ENCODE results near the gene RPSA. TPM values are rescaled to one million over a fixed set of nuclear protein-coding genes. Genes with fewer than 3 reads are reported as not detected.

RPSA gene
- total RNA-seq, 1 donor from 2014 or later, result 1,858 TPM

DNA sequence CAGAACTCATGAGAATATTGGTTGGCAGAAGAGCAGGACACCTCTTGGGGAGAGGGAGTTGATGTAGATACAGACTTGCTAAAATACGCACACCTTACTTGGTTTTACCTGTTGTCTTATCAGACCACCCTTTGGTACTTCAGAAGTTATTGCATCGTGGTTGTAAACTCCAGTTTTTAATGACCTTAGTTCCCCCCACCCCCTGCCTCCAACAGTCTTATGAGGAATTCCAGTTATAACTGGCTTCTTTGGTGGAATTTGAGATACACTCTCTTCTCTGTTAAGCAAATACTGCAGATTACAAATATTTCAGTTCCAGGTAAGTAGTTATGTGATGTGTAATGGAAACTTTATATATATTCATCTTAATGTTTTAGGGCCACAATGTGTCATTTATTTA is 18.4 kb upstream of the RPSA start:
- intact Hi-C loops (cut with micrococcal nuclease), result no loop called here

DNA sequence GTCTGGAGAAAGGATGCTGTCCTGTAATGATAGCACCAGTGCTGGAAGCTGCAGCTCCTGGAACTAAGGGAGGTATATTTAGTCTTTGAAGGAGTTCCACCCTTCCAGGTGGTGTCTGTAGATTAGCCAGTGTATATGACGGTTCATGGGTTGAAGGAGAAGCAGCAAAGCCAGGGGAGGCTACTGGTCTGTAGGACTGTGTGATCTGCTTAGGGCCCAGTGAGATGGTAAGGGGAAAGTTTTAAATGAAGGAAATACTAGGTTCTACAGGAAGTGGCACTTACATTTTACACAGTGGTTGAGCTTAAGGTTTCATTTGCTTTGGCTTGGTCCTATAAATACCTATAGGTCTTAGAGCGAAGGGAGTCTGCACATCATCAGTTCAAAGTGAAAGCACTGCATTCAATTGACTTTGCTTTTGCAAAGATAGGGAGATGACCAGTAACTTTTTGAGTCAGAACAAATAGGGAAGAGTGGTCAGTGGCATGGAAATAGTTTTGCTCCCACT is 17.7 kb upstream of the RPSA start:
- intact Hi-C loops (cut with micrococcal nuclease), result no loop called here

DNA sequence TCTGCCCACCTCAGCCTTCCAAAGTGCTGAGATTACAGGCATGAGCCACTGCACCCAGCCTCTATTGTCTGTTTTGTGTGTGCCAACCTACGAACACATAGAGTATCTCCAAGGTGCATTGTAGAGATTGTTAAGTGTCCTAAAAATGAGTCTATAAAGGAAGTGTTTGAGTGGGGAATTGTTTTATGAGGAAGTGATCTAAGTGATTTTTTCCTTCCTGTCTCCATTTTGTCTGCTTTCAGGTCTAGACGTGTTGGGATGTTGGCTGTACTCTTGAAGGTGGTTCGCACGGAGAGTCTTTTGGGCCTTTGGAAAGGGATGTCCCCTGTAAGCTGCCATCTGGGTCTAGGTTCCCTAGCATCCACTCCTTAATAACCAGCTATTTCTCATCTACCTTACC is 16.3 kb upstream of the RPSA start:
- intact Hi-C loops (cut with micrococcal nuclease), result no loop called here

DNA sequence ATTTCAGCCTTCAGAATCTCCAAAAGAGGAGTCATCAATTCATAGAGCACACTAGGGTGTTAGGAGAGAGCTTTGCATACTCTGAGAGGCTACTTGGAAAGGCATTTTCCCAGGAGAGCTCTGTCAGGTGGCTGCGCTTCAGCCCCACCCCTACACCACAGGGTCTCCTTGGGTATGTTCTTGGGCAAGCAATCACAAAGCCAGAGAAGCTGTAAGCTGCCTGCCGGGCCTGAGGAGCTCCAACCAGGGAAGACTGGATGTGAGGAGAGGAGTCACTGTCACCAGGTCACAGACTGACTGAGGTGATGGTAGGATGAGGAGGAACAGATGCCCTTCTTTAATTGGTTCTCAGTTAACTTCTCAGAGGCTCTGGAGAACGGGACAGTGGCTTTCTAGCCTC is 9.8 kb upstream of the RPSA start:
- intact Hi-C loops (cut with micrococcal nuclease), result no loop called here

DNA sequence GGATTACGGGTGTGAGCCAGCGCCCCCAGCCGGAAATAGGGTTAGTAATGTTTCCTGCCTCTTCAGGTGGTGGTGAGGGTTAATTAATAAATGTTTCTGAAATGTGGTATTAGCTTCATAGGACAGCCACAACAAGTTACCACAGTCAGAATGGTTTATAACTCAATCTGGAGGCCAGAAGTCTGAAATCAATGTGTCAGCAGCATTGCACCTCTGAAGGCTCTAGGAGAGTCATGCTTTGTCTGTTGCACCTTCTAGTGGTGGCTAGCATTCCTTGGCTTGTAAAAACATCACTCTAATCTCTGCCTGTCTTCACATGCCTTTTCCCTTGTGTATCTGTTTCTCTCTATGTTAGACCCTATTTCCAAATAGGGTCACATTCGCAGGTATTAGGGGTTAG is 7.8 kb upstream of the RPSA start:
- intact Hi-C loops (cut with micrococcal nuclease), result no loop called here

DNA sequence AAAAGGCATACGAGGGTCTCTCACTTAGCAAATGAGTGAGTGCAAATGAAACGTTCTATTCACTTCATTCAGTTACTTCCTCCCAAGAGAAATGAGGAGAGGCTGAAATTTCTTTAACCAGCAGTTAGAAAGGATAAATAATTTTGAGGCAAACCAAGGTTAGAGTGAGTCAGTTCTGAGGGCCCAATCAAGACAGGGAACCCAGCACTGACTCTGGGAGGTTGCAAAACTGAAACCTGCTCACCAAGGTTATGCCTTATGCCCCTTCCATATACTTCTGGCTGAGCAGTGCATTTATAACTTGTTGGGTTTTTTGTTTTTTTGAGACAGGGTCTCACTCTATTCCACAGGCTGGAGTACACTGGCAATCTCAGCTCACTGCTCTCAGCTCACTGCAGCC is 4.5 kb upstream of the RPSA start:
- intact Hi-C loops (cut with micrococcal nuclease), result loop anchor here (10.0 kb wide), 2 partner anchors 1053 to 1237 kb away; partner anchors contain the start of genes OXSR1 and RPL14

DNA sequence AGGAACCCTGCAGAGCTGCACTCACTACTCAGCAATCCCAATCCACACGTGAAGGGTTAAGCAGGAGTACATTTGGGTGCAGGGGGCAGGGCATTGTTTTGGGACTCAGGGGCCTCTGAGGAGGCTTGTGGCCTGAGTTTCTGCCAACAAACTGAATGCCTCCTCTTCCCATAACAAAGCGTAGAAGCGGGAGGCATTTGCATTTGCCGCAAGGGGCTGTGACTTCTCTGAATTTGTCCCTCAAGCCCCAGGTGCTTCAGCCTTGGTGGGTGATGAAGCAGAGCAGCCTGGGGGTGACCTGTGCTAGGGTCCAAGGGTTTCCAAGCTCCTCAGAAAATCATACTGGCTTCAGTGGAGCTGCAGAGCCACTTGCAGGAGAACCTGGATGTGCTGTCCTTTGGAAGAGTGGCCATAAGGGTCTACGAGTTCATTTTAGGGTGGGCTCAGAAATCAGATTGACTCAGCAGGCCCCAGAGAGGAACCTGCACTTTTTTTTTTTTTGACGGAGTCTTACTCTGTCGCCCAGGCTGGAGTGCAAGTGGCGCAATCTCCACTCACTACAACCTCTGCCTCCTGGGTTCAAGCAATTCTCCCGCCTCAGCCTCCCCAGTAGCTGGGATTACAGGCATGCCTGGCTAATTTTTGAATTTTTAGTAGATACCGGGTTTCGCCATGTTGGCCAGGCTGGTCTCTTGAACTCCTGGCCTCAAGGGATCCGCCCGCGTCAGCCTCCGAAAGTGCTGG is 1.4 kb upstream of the RPSA start:
- intact Hi-C loops (cut with micrococcal nuclease), result loop anchor here (5.0 to 10.0 kb wide), 3 partner anchors 902 to 1240 kb away; partner anchors contain the start of genes EIF1B, OXSR1 and RPL14

DNA sequence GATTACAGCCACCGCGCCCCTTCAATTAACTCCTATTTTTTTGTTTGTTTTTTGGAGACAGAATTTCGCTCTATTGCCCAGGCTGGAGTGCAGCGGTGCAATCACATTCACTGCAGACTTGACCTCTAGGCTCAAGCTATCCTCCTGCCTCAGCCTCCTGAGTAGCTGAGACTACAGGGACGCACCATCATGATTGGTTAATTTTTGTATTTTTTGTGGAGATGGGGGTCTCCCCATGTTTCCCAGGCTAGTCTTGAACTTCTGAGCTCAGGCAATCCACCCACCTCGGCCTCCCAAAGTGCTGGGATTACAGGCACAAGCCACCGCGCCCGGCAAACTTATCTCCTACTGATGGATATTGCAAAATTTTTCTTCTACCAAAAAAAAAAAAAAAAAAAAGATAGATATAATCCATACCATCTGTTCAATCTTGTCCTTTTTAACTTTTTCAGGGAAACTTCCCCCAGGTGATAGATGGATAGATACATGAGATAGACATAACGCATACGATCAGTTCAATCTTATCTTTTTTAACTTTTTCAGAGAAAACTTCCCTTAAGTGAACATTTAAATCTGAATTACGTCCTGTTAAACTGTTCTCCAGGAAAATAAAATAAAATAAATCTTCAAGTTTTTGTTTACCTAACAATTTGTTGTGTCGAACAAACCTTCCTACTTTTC is 693 bp upstream of the RPSA start:
- intact Hi-C loops (cut with micrococcal nuclease), result loop anchor here (1.0 to 10.0 kb wide), 9 partner anchors 22 to 1241 kb away; partner anchors contain the start of genes EIF1B, OXSR1, RPL14 and WDR48

DNA sequence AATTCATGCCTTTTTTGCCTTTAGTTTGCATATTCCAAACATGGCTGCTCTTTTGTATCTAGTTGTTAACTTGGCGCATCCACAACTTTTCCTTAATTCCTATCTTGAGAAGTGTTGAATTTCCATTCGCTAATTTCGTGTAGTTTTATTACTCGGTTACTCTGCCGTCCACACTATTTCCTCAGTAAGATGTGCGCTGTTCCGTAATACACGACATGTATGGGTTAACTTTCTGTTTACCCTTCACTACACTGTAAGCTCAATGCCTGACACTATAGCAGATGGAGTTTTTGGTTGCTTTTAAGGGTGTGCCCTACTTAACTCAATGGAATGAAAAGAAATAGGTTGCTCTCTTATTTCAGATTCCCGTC is 724 bp downstream of the RPSA start:
- intact Hi-C loops (cut with micrococcal nuclease), result loop anchor here (2.0 to 10.0 kb wide), 5 partner anchors 46 to 1242 kb away; partner anchors contain the start of genes EIF1B, OXSR1 and RPL14

DNA sequence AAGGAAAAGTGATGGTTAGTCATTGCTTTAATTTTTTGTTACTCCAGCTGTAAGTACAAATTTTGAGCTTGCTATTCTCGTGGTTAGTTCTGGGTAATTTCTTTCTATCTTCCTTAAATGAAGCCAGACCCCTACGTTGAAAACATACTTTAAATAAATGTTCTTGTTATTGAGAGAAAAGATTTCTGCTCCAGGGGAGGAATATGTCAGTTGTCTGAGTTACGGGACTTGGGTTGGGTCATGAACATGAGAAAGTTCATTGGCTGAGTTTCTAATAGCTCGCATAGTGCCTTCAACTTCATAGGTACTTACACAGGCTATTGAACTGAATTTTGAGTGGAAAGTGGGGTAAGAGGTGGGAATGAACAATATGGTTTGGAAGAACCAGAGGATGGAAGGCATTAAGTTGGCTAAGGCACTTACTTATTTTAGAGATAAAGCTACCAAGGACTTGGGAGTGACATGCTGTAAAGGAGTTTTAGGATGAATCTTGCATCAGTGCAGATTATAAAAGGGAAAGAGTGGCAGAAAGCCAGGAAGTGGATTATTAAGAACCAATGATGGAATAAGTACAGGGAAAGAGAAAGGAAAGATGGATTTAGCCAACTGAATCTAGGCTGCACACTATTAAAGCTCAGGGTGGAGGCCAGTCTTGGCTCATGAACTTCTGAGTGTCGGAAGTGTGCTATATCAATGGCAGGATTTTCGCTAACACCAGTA is 1.4 kb downstream of the RPSA start:
- intact Hi-C loops (cut with micrococcal nuclease), result loop anchor here (2.0 to 10.0 kb wide), 5 partner anchors 47 to 1243 kb away; partner anchors contain the start of genes EIF1B, OXSR1 and RPL14

DNA sequence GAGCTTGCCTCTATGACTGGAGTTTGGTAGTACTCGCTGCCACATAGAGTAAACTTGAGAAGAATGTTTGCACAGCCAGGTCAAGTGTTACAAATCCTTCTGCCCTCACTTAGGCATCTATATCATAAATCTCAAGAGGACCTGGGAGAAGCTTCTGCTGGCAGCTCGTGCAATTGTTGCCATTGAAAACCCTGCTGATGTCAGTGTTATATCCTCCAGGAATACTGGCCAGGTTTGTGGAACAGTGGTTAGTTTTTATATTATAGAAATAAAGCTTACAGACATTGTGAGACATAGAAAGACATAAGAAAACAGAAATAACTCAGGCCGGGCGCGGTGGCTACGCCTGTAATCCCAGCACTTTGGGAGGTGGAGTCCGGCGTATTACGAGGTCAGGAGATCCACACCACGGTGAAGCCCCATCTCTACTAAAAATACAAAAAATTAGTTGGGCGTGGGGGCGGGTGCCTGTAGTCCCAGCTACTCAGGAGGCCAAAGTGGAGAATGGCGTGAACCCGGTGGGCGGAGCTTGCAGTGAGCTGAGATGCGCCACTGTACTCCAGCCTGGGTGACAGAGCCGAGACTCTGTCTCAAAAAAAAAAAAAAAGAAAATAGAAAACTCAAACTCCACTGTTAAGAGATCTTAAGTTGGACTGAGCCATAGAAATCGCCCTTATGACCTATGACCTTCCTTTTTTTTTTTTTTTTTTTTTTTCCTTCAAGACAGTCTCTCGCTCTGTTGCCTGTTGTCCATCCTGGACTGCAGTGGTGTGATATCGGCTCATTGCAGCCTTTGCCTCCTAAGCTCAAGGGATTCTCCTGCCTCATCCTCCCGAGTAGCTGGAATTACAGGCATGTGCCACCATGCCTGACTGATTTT is 2.2 kb downstream of the RPSA start:
- intact Hi-C loops (cut with micrococcal nuclease), result loop anchor here (5.0 to 10.0 kb wide), 3 partner anchors 899 to 1244 kb away; partner anchors contain the start of genes EIF1B, OXSR1 and RPL14

DNA sequence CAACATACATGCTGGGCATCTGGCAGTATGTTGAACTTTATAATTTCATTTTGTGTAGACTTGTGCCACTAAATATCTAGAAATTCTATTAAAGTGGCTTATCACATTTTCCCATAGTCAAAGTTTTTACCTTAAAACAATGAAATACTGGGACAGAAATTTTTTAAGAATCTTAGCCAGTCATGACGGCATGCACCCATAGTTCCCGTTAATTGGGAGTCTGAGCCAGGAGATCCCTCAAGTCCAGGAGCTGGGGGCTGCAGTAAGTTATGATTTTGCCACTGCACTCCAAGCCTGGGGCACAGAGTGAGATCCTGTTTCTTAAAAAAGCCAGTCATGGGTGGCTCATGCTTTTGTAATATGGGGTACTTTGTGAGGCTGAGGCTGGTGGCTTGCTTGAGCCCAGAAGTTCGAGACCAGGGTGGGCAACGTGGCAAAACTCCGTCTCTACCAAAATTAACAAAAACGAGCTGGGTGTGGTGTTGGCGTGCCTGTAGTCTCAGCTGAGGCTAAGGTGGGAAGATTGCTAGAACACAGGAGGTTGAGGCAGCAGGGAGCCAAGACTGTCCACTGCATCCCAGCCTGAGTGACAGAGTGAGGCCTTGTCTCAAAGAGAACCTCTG is 3.1 kb downstream of the RPSA start:
- intact Hi-C loops (cut with micrococcal nuclease), result loop anchor here (5.0 to 10.0 kb wide), 3 partner anchors 898 to 1245 kb away; partner anchors contain the start of genes EIF1B, OXSR1 and RPL14

DNA sequence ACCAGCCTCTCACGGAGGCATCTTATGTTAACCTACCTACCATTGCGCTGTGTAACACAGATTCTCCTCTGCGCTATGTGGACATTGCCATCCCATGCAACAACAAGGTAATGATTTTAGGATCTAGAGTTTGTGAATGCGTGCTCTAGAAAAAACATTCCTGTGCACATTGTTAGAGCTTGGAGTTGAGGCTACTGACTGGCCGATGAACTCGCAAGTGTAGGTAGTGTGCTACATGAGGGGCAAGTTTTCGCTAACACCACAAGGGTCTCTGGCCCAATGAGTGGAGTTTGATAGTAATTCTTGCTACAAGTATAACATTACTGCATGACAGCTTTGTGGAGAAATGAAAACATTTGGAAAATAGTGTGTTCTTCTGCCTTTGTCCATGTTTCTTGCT is 4.4 kb downstream of the RPSA start:
- intact Hi-C loops (cut with micrococcal nuclease), result no loop called here

DNA sequence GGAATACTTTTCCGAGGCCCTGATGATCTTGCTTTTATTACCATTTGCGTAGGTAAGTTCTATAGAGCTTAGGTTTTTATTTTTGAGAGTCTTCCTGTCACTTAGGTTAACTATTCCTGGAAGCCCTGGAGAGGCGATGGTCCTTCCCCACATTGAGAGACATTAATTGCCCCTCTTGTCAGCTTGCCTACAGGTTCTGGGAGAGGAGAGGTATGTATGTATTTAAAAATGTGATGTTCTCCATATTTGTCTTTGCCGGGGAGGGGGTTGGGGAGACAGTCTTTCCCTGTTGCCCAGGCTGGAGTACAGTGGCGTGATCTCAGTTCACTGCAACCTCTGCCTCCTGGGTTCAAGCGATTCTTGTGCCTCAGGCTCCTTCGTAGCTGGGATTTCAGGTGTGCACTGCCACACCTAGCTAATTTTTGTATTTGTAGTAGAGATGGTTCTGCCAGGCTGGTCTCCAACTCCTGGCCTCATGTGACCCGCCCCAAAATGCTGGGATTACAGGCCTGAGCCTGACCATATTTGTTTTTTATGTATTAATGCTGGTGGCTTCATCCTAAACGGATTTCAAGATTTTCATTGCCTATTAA is 6.2 kb downstream of the RPSA start:
- intact Hi-C loops (cut with micrococcal nuclease), result no loop called here

DNA sequence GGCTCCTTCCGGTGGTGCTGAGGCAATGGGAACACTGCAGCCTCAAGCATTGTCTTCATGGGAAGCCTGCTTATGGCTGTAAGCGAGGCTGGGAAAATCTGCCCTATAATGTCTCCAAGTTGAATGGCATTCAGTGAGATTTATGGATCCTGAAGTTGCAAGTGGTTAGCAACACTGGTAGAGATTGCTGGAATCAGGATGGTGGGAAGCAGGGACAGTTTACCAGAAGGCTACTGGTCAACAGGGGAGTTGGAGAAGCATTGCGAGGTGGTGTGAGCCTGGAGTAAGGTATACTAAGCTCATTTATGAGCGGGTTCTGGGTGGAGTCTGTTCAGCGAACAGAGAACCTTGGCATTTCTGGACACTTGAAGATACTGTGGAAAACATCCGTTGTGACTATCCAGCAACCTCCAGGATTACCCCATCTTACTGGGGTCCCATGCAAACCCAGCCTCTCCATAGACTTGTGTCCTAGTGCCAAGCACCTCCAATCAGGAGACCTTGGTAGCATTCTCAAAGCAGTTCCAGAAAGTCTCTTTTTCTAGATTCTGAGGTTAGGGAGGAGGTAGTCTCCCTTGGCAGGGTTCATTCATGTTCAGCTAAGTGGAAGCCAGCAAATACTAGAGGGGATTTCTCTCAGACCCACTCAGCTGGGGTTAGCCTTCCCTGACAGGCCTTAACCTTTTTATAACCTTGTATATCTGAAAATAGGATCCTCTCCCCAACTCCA is 7.3 kb downstream of the RPSA start:
- intact Hi-C loops (cut with micrococcal nuclease), result no loop called here

DNA sequence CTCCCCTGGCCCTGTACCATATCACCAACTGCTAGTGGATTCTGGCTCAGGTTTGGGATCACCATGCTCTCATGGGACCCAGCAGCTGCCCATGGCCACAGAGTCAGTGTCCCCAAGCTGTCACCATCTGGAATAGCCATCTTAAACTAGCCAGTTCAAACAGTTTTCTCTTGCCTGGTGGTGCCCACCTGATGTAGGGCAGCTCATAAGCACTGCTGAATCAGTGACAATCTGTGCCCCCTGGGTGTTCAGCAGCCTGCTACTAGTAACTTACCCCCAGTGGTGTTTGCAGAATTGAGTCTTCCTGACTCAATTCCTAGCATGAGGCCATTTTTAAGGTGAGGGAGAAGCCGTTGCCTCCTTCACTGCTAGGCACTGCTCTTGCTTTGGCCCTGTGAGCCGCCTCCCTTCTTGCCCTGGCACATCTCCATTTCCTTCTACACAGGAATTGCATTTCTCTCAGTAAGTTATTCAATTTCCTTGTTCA is 7.9 kb downstream of the RPSA start:
- intact Hi-C loops (cut with micrococcal nuclease), result no loop called here

DNA sequence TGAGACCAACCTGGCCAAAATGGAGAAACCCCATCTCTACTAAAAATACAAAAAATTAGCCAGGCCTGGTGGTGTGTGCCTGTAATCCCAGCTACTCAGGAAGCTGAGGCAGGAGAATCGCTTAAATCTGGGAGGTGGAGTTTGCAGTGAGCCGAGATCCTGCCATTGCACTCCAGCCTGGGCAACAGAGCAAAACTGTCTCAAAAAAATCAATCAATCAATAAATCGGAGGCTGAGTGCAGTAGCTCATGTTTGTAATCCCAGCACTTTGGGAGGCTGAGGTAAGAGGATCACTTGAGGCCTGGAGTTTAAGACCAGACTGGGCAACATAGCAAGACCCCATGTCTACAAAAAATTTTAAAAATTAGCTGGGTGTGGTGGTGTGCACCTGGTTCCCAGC is 8.8 kb downstream of the RPSA start:
- intact Hi-C loops (cut with micrococcal nuclease), result loop anchor here (5.0 kb wide), 1 partner anchor 82 kb away; no protein-coding TSS in a partner anchor

DNA sequence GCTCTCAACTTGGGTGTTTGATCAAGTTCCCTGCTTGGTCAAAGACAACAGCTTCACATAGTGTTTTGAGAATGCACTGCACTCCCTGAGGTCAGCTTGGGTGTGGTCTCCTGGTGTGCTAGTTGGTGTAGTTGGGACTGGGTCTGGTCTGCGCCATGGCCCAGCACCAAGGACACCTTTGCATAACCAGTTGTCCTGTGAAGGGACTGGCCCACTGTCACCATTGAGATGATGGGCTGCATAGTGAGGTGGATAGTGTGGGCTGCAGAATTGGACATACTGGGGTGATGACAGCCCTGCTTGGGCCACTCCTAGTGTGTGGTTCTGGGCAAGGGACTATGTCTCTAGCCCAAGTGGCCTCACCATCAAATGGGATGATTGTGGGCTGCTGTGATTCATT is 9.5 kb downstream of the RPSA start:
- intact Hi-C loops (cut with micrococcal nuclease), result loop anchor here (5.0 kb wide), 1 partner anchor 81 kb away; no protein-coding TSS in a partner anchor

DNA sequence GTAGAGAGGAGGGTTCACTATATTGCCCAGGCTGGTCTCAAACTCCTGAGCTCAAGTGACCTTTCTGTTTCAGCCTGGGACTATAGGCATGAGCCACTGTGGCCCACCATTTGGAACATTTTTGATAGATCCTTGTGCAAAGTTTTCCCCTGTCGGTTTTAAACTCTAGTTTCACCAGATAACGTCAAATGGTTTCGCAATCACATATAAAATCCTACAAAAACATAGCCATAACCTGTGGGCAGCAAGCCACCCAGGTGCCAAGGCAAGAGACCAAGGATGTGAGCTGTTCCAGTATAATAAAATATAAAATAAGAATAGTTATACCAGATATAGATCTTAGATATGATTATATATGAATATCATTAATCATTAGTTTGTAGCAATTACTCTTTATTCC is 10.5 kb downstream of the RPSA start:
- intact Hi-C loops (cut with micrococcal nuclease), result loop anchor here (5.0 kb wide), 1 partner anchor 80 kb away; no protein-coding TSS in a partner anchor

All from T-helper 2 cell treated with Interferon-gamma antibody and Interleukin-4, amounts not matched to agents 100 ng/mL and 5 ng/mL, for 36 hours (primary cell).